NB4 (cell line): ENCODE data around the gene ACLY.

Experiments
- MYC ChIP-seq: IDR thresholded peaks from 2 replicates; pipeline ENCODE4 v1.6.1; 2011; ENCODE audit warnings: low read depth, low read length
- POLR2A ChIP-seq: IDR thresholded peaks from 2 replicates; pipeline ENCODE4 v1.6.1; 2011; ENCODE audit warnings: mild to moderate bottlenecking; ENCODE audit not compliant: insufficient read length; ENCODE audit errors: extremely low read depth
- TF ChIP-seq, protein P1 (sequence below): IDR thresholded peaks from one replicate; pipeline ENCODE4 v1.5.1; 2012; ENCODE audit warnings: low read depth, low read length
- TF ChIP-seq, protein P2 (sequence below): IDR thresholded peaks from 2 replicates; pipeline ENCODE4 v1.6.1; 2011; ENCODE audit warnings: low read depth, low read length

- TF ChIP-seq, protein P1, sequence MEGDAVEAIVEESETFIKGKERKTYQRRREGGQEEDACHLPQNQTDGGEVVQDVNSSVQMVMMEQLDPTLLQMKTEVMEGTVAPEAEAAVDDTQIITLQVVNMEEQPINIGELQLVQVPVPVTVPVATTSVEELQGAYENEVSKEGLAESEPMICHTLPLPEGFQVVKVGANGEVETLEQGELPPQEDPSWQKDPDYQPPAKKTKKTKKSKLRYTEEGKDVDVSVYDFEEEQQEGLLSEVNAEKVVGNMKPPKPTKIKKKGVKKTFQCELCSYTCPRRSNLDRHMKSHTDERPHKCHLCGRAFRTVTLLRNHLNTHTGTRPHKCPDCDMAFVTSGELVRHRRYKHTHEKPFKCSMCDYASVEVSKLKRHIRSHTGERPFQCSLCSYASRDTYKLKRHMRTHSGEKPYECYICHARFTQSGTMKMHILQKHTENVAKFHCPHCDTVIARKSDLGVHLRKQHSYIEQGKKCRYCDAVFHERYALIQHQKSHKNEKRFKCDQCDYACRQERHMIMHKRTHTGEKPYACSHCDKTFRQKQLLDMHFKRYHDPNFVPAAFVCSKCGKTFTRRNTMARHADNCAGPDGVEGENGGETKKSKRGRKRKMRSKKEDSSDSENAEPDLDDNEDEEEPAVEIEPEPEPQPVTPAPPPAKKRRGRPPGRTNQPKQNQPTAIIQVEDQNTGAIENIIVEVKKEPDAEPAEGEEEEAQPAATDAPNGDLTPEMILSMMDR, result no peak
- TF ChIP-seq POLR2A, result no peak
- no peak for TF ChIP-seq MYC
- TF ChIP-seq, protein P2, sequence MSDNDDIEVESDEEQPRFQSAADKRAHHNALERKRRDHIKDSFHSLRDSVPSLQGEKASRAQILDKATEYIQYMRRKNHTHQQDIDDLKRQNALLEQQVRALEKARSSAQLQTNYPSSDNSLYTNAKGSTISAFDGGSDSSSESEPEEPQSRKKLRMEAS, result no peak
These were observed 73.8 kb downstream of the ACLY start for GRCh38 chr17:41844971-41845370.
